GM18508 (cell line): ENCODE results near the gene RDM1.
"Not testable (repeated sequence)": the region's sequence is repeated elsewhere in the genome, so short reads cannot be mapped to it uniquely, and the experiment has no call there.

Source experiments
- ATAC-seq: cut with Tn5 transposase; IDR thresholded peaks from one replicate; pipeline ENCODE4 v1.9.1; 2021; ENCODE audit warnings: moderate number of reproducible peaks; ENCODE audit not compliant: insufficient read depth, unreplicated experiment

RDM1 gene

GRCh38 chr17:35901631-35902175 is 28.9 kb downstream of the RDM1 start:
- ATAC-seq: no peak

DNA sequence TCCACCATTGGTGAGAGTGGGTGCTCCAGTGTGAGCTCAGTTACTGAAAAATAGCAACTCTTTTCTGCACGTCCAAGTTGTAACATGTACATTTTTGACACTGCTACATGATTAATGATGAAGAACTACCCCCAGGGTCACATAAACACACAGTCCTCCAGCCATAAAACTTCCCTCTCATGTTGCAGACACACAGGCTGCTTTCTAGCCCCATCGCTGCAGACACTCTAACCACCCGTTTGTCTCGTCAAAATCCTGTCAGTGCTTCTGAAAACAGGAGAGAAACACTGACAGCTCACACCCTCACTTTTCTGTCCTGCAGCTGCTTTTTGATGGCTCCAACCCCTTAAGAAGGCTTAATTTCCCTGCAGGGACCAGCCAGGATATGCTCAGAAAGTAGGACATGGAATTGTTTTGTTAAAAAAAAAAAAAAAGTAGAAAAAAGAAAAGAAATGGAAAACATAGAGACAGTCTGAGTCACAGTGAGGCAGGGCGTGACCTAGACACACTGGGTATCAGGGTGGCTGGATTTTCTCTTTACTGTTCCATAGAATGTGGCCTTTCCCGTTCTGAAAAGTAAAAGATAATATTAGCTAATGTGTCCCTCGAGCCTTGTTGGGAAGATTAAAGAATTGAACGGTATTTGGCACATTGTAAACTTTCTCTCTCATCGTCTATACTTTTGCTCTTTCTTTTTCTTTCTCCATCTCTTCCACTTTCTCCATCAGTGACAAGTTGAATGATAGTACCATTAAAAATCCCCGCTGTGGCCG is 29.7 kb downstream of the RDM1 start:
- ATAC-seq: no peak

DNA sequence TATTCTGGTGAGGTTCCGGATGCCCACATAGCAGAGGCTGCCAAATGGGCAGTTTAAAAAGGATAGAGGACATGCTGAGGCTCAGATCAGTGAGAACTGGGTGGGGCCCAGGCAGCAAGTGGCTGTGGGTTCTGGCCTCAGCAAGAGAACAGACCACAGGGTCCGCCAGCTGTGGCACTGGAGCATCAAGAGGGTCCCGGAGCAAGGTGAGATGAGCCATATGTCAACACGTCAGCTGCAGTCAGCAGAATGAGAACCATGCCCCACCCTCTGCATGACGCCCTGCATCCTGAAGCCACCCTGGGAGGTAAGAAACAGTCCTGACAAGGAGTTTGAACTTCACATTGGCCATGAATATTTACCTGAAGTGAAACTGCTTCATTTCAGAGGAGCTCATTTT is 30.3 kb downstream of the RDM1 start:
- no peak for ATAC-seq

DNA sequence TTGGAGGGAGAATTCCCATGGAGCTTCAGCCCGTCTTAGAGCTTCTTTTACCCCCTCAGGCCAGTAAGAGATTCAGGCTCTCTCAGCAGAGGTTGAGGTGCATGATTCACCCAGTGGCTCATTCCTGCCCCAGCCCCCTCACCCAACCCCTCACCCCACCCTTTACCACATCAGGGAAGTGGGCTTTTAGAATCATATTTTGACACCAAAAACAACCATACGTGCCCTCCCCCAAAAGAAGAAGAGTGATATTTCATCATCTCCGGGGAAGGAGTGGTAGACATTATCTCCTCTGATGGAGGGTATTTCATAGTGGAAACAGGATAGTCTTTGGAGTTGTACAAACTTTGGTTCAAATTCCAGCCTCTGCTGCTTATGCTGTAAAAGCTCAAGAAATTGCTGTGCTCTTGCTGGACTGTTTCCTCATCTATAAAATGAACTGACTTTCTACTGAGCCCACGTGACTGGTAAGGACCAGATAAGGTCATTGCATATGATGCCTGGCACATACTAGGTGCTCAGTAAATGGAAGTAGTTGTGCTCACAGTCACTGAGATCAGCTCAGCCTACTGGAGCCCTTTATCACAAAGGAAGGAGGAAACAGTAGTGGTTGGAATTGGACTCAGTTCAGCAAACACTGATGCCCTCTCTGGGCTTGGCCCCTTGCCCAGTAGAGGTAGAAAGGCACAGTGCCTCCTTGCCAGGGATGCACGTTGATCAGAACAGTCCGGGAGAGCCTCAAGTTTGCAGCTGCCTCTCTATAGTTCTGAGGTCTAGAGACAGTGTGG is 32.1 kb downstream of the RDM1 start:
- no peak for ATAC-seq

- not testable (repeated sequence) for ATAC-seq
These were observed 32.8 kb downstream of the RDM1 start for GRCh38 chr17:35897772-35898171.

GRCh38 chr17:35895636-35896587 is 34.7 kb downstream of the RDM1 start:
- no peak for ATAC-seq

DNA sequence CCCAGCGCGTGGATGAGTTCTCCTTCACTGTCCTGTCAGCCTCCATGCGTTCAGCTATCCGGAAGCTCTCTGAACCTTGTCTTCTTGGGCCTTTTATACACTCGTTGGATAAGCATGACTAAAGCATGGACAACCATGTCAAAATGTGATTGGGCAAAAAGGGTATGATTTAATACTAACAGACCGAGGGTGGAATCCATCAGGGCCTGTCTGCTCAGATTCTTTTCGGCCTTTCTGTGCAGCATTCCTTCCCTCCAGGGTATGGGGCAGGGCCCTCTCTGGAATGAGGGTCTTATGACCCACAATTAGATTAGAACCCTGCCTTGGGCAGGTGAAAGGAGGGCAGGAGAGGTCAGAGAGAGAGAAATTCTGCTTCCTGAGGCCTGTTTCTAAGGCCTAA is 36.4 kb downstream of the RDM1 start:
- ATAC-seq: no peak

- no peak for ATAC-seq
These were observed 36.8 kb downstream of the RDM1 start for GRCh38 chr17:35893751-35894150.

GRCh38 chr17:35892091-35893035 is 38.2 kb downstream of the RDM1 start:
- no peak for ATAC-seq

DNA sequence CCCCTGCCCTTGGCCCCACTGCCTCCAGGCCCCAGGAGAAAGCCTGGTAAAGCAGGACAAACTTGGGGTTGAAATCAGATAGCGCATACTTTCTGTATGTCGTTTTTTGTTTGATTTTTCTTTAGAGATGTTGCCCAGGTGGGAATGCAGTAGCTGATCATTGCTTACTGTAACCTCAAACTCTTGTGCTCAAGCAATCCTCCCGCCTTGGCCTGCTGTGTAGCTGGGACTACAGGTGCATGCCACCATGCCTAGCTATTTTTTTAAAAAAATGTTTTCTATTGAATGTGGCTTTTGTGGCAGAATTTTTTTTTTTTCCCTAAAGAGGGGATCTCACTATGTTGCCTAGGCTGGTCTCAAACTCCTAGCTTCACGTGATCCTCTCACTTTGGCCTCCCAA is 39.3 kb downstream of the RDM1 start:
- ATAC-seq: no peak

- ATAC-seq: no peak
These were observed 39.8 kb downstream of the RDM1 start for GRCh38 chr17:35890774-35891155.

DNA sequence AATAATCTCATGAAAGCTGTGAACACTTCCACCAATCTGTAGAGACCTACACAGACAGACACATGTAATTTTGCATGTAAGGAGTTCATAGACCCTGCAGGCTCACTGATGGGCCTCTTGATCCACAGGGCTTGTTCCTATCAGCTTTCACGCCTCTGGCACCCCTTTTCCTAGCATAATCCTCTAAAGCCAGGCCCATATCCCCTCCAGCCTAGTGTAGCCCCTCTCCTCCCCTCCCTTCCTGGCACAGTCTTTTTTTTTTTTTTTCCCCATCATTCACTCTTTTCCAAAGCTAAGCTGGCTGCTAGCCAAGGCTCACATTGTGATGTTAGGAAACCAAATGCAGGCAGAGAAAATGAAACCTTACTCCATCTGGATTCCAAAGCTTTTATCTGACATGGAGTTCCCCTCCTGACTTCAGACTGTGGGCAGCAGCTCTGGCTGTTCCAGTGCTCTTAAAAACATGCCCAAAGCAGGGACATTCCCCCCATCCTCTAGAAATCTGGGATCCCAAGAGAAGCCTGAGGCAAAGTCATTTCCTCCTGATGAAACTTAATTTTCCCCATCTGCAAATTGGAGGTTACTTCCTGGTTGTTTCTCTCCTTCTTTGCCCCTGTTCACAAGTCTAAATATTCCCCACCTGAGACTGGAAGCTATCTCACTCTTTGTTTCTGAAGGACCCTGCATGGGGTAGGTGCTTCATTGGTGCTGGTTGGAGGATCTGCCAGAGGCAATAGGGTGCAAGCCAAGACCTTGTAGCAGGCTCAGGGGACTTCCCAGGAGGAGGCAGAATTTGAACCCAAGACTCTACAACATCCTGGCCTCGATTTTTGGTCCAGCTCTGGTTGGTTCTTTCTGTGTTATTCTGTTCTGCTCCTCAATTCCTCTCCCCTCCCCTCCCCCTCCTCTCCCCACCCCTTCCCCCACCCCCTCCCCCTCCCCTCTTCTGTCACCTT is 40.5 kb downstream of the RDM1 start:
- ATAC-seq: no peak

- ATAC-seq: no peak
These were observed 41.3 kb downstream of the RDM1 start for GRCh38 chr17:35889241-35889640.

DNA sequence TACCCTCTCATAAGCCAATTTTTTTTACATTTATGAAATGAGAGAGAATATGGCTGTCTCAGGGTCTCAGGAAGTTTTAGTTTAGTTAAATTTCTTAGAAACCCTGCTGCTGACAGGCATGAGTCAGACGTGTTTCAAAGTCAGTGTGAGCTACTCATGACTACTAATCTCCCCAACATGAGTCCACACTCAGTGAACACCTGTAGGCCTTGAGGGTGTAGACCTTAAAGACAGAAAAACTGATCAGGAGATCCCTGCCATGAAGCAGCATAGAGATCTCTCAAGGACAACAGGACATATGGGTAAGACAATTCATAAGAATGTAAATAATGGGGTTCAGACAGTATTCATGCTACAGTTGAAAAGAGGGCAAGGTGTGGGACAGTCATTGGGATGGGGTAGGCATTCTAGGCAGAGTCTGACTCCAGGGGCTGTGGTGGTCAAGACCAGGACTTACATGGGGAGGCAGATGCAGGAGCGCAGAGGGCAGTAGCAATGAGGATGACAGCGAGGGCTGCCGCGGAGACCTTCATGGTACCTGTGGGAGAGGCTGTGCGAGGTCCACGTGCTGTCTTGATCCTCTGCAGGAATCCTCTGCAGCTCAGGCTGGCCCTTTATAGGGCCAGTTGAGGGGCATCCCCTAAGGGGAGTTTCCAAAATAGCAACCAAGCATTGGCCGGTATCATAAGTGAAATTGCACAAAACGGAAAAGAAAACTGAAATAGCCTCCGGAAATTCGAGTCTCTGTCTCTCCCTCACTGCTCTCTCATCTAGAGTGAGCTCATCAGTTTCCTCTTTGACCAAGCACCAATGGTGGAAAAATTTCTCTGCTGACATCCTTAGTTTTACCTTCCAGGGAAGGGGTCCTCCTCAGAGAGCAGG is 50.6 kb downstream of the RDM1 start, which contains the start of gene CCL5:
TSS of gene CCL5 (minus strand) at position 588 of the 882 bp plus-strand sequence.
- ATAC-seq: no peak

DNA sequence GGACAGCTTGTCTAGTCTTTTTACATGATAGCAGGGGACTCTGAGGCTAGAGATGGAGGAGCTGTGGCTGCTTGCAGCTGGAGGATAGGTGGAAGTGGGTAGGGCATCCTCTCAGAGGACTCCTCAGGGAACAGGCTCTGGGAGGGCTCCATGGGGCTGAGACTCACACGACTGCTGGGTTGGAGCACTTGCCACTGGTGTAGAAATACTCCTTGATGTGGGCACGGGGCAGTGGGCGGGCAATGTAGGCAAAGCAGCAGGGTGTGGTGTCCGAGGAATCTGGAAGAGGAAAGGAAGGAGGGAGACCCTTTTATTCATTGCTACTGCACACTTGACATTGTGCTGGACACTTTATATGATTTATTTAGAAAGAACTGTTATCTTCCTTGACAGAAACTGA is 52.2 kb downstream of the RDM1 start:
- ATAC-seq: no peak

- no peak for ATAC-seq
These were observed 53.1 kb downstream of the RDM1 start for GRCh38 chr17:35877345-35878029.

DNA sequence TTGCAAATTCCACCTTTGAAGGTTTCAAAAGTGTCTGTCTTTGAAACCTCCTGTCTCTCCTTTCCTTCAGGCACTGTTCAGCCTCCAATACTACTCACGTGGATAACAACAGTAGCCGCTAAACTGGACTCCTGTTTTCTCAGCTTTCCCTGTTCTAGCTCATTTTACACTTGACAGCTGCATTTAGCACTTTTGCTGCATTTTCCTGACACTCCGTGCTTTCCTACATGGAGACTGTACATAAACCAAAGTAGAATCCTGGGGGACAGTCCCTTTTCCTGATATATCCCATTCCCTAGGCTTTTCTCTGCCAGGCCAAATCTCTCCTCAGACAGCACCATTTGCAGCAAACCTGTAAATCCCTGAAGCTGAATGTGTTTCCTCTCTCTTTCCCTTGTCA is 54.0 kb downstream of the RDM1 start:
- ATAC-seq: no peak
